Thymus (tissue), 11 donors: ENCODE measurements around the gene OTOG. TPM values are rescaled to one million over a fixed set of nuclear protein-coding genes. Genes with fewer than 3 reads are reported as not detected.

Source experiments
- DNase-seq, 9 donors: peaks; one replicate each; pipeline ENCODE4 v3.0.0-alpha.2; 2013; ENCODE audit warnings: low spot score in 9 of 9, low read depth in 6 of 9, missing footprints in 1 of 9
- H3K27ac ChIP-seq, 2 donors: one replicate each; pipeline ENCODE4 v1.5.1; 2013; ENCODE audit warnings: control low read depth in 1 of 2, low read depth in 1 of 2, low read length in 1 of 2, mild to moderate bottlenecking in 1 of 2, moderate library complexity in 1 of 2
- H3K27me3 ChIP-seq, 2 donors: one replicate each; pipeline ENCODE4 v1.5.1; 2013; ENCODE audit warnings: low read length in 1 of 2; ENCODE audit not compliant: control insufficient read depth in 2 of 2, insufficient read depth in 1 of 2
- H3K36me3 ChIP-seq, 2 donors: one replicate each; pipeline ENCODE4 v1.5.1; 2013; ENCODE audit warnings: low read length in 1 of 2, mild to moderate bottlenecking in 1 of 2, moderate library complexity in 1 of 2; ENCODE audit not compliant: control insufficient read depth in 2 of 2, insufficient read depth in 2 of 2
- H3K4me1 ChIP-seq, 2 donors: one replicate each; pipeline ENCODE4 v1.5.1; 2013; ENCODE audit warnings: low read length in 2 of 2; ENCODE audit not compliant: control insufficient read depth in 2 of 2, insufficient read depth in 2 of 2
- H3K4me3 ChIP-seq, 2 donors: one replicate each; pipeline ENCODE4 v1.5.1; 2013; ENCODE audit warnings: low read length in 2 of 2, control low read depth in 1 of 2, mild to moderate bottlenecking in 1 of 2
- H3K9me3 ChIP-seq, 2 donors: one replicate each; pipeline ENCODE4 v1.5.1; 2013; ENCODE audit warnings: low read length in 1 of 2, mild to moderate bottlenecking in 1 of 2; ENCODE audit not compliant: control insufficient read depth in 2 of 2, insufficient read depth in 1 of 2
- WGBS: extraction: QIAGEN DNeasy Blood & Tissue Kit; methylation state at CpG from one replicate; pipeline ENCODE4 v1.1.7; 2013; 5-methylcytosine and 5-hydroxymethylcytosine counted together
- polyA plus RNA-seq: library from polyadenylated mRNA; stranded (reverse); fragments of 200-250 nt; gene quantifications from one replicate; pipeline ENCODE4 v1.2.3, GENCODE V29; 2013
- total RNA-seq: library from RNA; stranded (reverse); fragments of 120-200 nt; gene quantifications from one replicate; pipeline ENCODE4 v1.2.4, GENCODE V29; 2013
- donor health status: healthy.

The OTOG gene
- total and polyA plus RNA-seq, 2 donors: 0.05 to 0.09 TPM

- no peak for DNase-seq
- 97% methylated on average over 1 of the region's 1 CpG for WGBS
- Histone ChIP-seq H3K36me3 (no peaks in the 10 kb centered on the region), H3K27me3 (no peaks in the 10 kb centered on the region), H3K4me1 (no peaks in the 10 kb centered on the region), H3K27ac (no peak overlapping the region), H3K4me3 (no peak overlapping the region), H3K9me3 (no peaks in the 10 kb centered on the region)
Observed at GRCh38 chr11:17673951-17674350, 126.9 kb downstream of the OTOG start.

GRCh38 chr11:17682848-17683247 is 135.8 kb downstream of the OTOG start:
- no peak overlapping the region for H3K27ac ChIP-seq

GRCh38 chr11:17683377-17684161 is 136.5 kb downstream of the OTOG start:
- WGBS: 89% methylated on average over 12 of the region's 12 CpGs
- no peak for DNase-seq

More at GRCh38 chr11:17682848-17683247, 135.8 kb downstream of the OTOG start:
- no peak for DNase-seq
- Histone ChIP-seq H3K4me1 (no peaks in the 10 kb centered on the region), H3K9me3 (no peaks in the 10 kb centered on the region), H3K36me3 (no peaks in the 10 kb centered on the region), H3K27me3 (peaks cover 0 to 9% of the 10 kb centered on the region in 2 donors), H3K4me3 (no peak overlapping the region)

GRCh38 chr11:17684550-17684949 is 137.5 kb downstream of the OTOG start:
- no peak overlapping the region for H3K4me3 ChIP-seq
- H3K27me3 ChIP-seq: peaks cover 0 to 10% of the 10 kb centered on the region in 2 donors
- no peak for DNase-seq
- no peak overlapping the region for H3K27ac ChIP-seq
- H3K36me3 ChIP-seq: no peaks in the 10 kb centered on the region
- WGBS: 93% methylated on average over 5 of the region's 5 CpGs
- H3K9me3 ChIP-seq: no peaks in the 10 kb centered on the region
- no peaks in the 10 kb centered on the region for H3K4me1 ChIP-seq

More at GRCh38 chr11:17683377-17684161, 136.5 kb downstream of the OTOG start:
- H3K27ac ChIP-seq: no peak overlapping the region
- H3K36me3 ChIP-seq: no peaks in the 10 kb centered on the region
- H3K4me3 ChIP-seq: no peak overlapping the region
- peaks cover 0 to 10% of the 10 kb centered on the region in 2 donors for H3K27me3 ChIP-seq
- no peaks in the 10 kb centered on the region for H3K4me1 ChIP-seq
- no peaks in the 10 kb centered on the region for H3K9me3 ChIP-seq

GRCh38 chr11:17686231-17686980 is 139.3 kb downstream of the OTOG start:
- Histone ChIP-seq H3K36me3 (no peaks in the 10 kb centered on the region), H3K4me3 (no peak overlapping the region), H3K4me1 (no peaks in the 10 kb centered on the region), H3K27me3 (peaks cover 0 to 10% of the 10 kb centered on the region in 2 donors), H3K27ac (no peak overlapping the region), H3K9me3 (no peaks in the 10 kb centered on the region)
- 69% methylated on average over 8 of the region's 8 CpGs for WGBS
- no peak for DNase-seq

- 88% methylated on average over 18 of the region's 18 CpGs for WGBS
- Histone ChIP-seq H3K36me3 (no peaks in the 10 kb centered on the region), H3K27me3 (peaks cover 0 to 19% of the 10 kb centered on the region in 2 donors), H3K4me1 (no peaks in the 10 kb centered on the region), H3K4me3 (no peak overlapping the region), H3K9me3 (no peaks in the 10 kb centered on the region), H3K27ac (no peak overlapping the region)
- DNase-seq: no peak
Observed at GRCh38 chr11:17687946-17688670, 141.0 kb downstream of the OTOG start.

GRCh38 chr11:17691550-17691949 is 144.5 kb downstream of the OTOG start:
- WGBS: 72% methylated on average over 2 of the region's 2 CpGs
- Histone ChIP-seq H3K9me3 (no peaks in the 10 kb centered on the region), H3K27ac (no peak overlapping the region), H3K36me3 (no peaks in the 10 kb centered on the region), H3K27me3 (peaks cover 17 to 43% of the 10 kb centered on the region in 2 donors), H3K4me3 (no peak overlapping the region), H3K4me1 (no peaks in the 10 kb centered on the region)
- no peak for DNase-seq

GRCh38 chr11:17691976-17692375 is 144.9 kb downstream of the OTOG start:
- Histone ChIP-seq H3K4me1 (no peaks in the 10 kb centered on the region), H3K36me3 (no peaks in the 10 kb centered on the region), H3K27ac (no peak overlapping the region), H3K4me3 (no peak overlapping the region), H3K27me3 (peaks cover 21 to 47% of the 10 kb centered on the region in 2 donors), H3K9me3 (no peaks in the 10 kb centered on the region)
- WGBS: 71% methylated on average over 10 of the region's 10 CpGs
- DNase-seq: no peak

GRCh38 chr11:17692931-17693330 is 145.9 kb downstream of the OTOG start:
- DNase-seq: no peak
- Histone ChIP-seq H3K27me3 (peaks cover 29 to 54% of the 10 kb centered on the region in 2 donors), H3K4me3 (no peak overlapping the region), H3K4me1 (no peaks in the 10 kb centered on the region), H3K27ac (no peak overlapping the region), H3K36me3 (no peaks in the 10 kb centered on the region), H3K9me3 (no peaks in the 10 kb centered on the region)
- 73% methylated on average over 7 of the region's 7 CpGs for WGBS
